ENCODE data around the gene ARIH1.
"Not testable (repeated sequence)": the region's sequence is repeated elsewhere in the genome, so short reads cannot be mapped to it uniquely, and the experiment has no call there.

ARIH1 gene

GRCh38 chr15:72473614-72474465 is at the start of gene ARIH1:
Gene ARIH1 (plus strand): TSS chr15:72474330. CDS start chr15:72474640, 310 bp downstream.
- H3K27me3 Mint-ChIP-seq (ENCODE audit: low read depth): no peaks in the 10 kb centered on the region
- TF ChIP-seq CTCF (IDR thresholded peaks at IDR 0.05; ENCODE audit: unreplicated experiment in 3 of 3): peak; percentile 5 to 25 (median 20)
- H3K36me3 Mint-ChIP-seq (ENCODE audit: low read depth): peaks cover 29% of the 10 kb centered on the region
- H3K4me1 Mint-ChIP-seq: peaks cover 34% of the 10 kb centered on the region
- peak within 1 kb of the TSS; percentile 96 to 97 (median 97) for H3K4me3 Mint-ChIP-seq
- peak within 1 kb of the TSS; percentile 100 for H3K27ac Mint-ChIP-seq
- no peaks in the 10 kb centered on the region for H3K9me3 Mint-ChIP-seq

GRCh38 chr15:72426753-72427152 is 47.4 kb upstream of the ARIH1 start:
- TF ChIP-seq CTCF (IDR thresholded peaks at IDR 0.05; ENCODE audit: unreplicated experiment in 3 of 3): no peak
- Mint-ChIP-seq H3K4me3 (no peak overlapping the region), H3K4me1 (no peaks in the 10 kb centered on the region), H3K9me3 (peaks cover 34% of the 10 kb centered on the region), H3K27ac (no peak overlapping the region), H3K36me3 (ENCODE audit: low read depth) (peaks cover 4% of the 10 kb centered on the region), H3K27me3 (ENCODE audit: low read depth) (peaks cover 10% of the 10 kb centered on the region)

GRCh38 chr15:72437650-72438316 is 36.3 kb upstream of the ARIH1 start:
- Mint-ChIP-seq H3K36me3 (ENCODE audit: low read depth) (peaks cover 3% of the 10 kb centered on the region), H3K27me3 (ENCODE audit: low read depth) (peaks cover 28% of the 10 kb centered on the region), H3K9me3 (peaks cover 21% of the 10 kb centered on the region), H3K4me1 (no peaks in the 10 kb centered on the region), H3K27ac (no peak overlapping the region), H3K4me3 (no peak overlapping the region)
- TF ChIP-seq CTCF (IDR thresholded peaks at IDR 0.05; ENCODE audit: unreplicated experiment in 3 of 3): no peak

- Mint-ChIP-seq H3K9me3 (peaks cover 10% of the 10 kb centered on the region), H3K27me3 (ENCODE audit: low read depth) (peaks cover 23% of the 10 kb centered on the region)
- H3K27ac Mint-ChIP-seq; H3K4me3 Mint-ChIP-seq; H3K36me3 Mint-ChIP-seq (ENCODE audit: low read depth); H3K4me1 Mint-ChIP-seq: not testable (repeated sequence)
These were observed 31.3 kb upstream of the ARIH1 start for GRCh38 chr15:72442848-72443247.

- no peaks in the 10 kb centered on the region for H3K4me1 Mint-ChIP-seq
- peaks cover 3% of the 10 kb centered on the region for H3K9me3 Mint-ChIP-seq
- peaks cover 31% of the 10 kb centered on the region for H3K27me3 Mint-ChIP-seq (ENCODE audit: low read depth)
- no peaks in the 10 kb centered on the region for H3K36me3 Mint-ChIP-seq (ENCODE audit: low read depth)
- H3K4me3 Mint-ChIP-seq: no peak overlapping the region
- no peak for TF ChIP-seq CTCF (IDR thresholded peaks at IDR 0.05; ENCODE audit: unreplicated experiment in 3 of 3)
- no peak overlapping the region for H3K27ac Mint-ChIP-seq
These were observed 28.7 kb upstream of the ARIH1 start for GRCh38 chr15:72445426-72445825.

- Mint-ChIP-seq H3K4me1 (no peaks in the 10 kb centered on the region), H3K36me3 (ENCODE audit: low read depth) (no peaks in the 10 kb centered on the region), H3K27ac (no peak overlapping the region), H3K4me3 (no peak overlapping the region), H3K9me3 (no peaks in the 10 kb centered on the region), H3K27me3 (ENCODE audit: low read depth) (peaks cover 18% of the 10 kb centered on the region)
- no peak for TF ChIP-seq CTCF (IDR thresholded peaks at IDR 0.05; ENCODE audit: unreplicated experiment in 3 of 3)
These were observed 23.3 kb upstream of the ARIH1 start for GRCh38 chr15:72450805-72451204.

Data from nephron (organoid).